ENCODE measurements around the gene NDE1.
"Not testable (repeated sequence)": the region's sequence is repeated elsewhere in the genome, so short reads cannot be mapped to it uniquely, and the experiment has no call there.

NDE1 gene

GRCh38 chr16:15621456-15621855, 28.6 kb upstream of the NDE1 start:
- no peak for DNase-seq (ENCODE audit: low spot score)

- no peak for DNase-seq (ENCODE audit: low spot score)
These were observed 28.2 kb upstream of the NDE1 start for GRCh38 chr16:15621889-15622288.

- DNase-seq (ENCODE audit: low spot score): no peak
These were observed 18.2 kb upstream of the NDE1 start for GRCh38 chr16:15631730-15632409.

GRCh38 chr16:15635926-15636325, 14.1 kb upstream of the NDE1 start:
- no peak for DNase-seq (ENCODE audit: low spot score)

GRCh38 chr16:15636392-15636873, 13.6 kb upstream of the NDE1 start:
- no peak for DNase-seq (ENCODE audit: low spot score)

GRCh38 chr16:15639061-15639568, 10.9 kb upstream of the NDE1 start:
- no peak for DNase-seq (ENCODE audit: low spot score)

GRCh38 chr16:15640966-15641365, 9.1 kb upstream of the NDE1 start:
- no peak for DNase-seq (ENCODE audit: low spot score)

- no peak for DNase-seq (ENCODE audit: low spot score)
These were observed 8.1 kb upstream of the NDE1 start for GRCh38 chr16:15641753-15642556.

GRCh38 chr16:15642557-15643047, 7.4 kb upstream of the NDE1 start:
- peak; percentile 84 for DNase-seq (ENCODE audit: low spot score)

- peak; percentile 93 for DNase-seq (ENCODE audit: low spot score)
These were observed 6.7 kb upstream of the NDE1 start, which contains the start of gene MARF1 for GRCh38 chr16:15643048-15643945. Gene MARF1, minus strand, starts transcription at chr16:15643154. Its CDS starts 3,921 bp downstream, at chr16:15639233.

- DNase-seq (ENCODE audit: low spot score): no peak
These were observed 6.1 kb upstream of the NDE1 start for GRCh38 chr16:15643946-15644250.

- peak; percentile 88 for DNase-seq (ENCODE audit: low spot score)
These were observed 5.6 kb upstream of the NDE1 start for GRCh38 chr16:15644267-15644961.

- DNase-seq (ENCODE audit: low spot score): peak; percentile 66
These were observed 5.0 kb upstream of the NDE1 start for GRCh38 chr16:15644962-15645465.

- DNase-seq (ENCODE audit: low spot score): not testable (repeated sequence)
These were observed 3.3 kb upstream of the NDE1 start for GRCh38 chr16:15646557-15647293.

- no peak for DNase-seq (ENCODE audit: low spot score)
These were observed 2.6 kb upstream of the NDE1 start for GRCh38 chr16:15647294-15648014.

GRCh38 chr16:15648135-15648730, 1.8 kb upstream of the NDE1 start:
- no peak for DNase-seq (ENCODE audit: low spot score)

GRCh38 chr16:15649311-15649710, 734 bp upstream of the NDE1 start:
- DNase-seq (ENCODE audit: low spot score): not testable (repeated sequence)

- no peak for DNase-seq (ENCODE audit: low spot score)
These were observed 372 bp upstream of the NDE1 start for GRCh38 chr16:15649727-15650018.

- no peak for DNase-seq (ENCODE audit: low spot score)
These were observed 690 bp downstream of the NDE1 start for GRCh38 chr16:15650698-15651171.
